Measurements from ENCODE around the gene SYNRG.
"Not testable (repeated sequence)": the region's sequence is repeated elsewhere in the genome, so short reads cannot be mapped to it uniquely, and the experiment has no call there.

The SYNRG gene

DNA sequence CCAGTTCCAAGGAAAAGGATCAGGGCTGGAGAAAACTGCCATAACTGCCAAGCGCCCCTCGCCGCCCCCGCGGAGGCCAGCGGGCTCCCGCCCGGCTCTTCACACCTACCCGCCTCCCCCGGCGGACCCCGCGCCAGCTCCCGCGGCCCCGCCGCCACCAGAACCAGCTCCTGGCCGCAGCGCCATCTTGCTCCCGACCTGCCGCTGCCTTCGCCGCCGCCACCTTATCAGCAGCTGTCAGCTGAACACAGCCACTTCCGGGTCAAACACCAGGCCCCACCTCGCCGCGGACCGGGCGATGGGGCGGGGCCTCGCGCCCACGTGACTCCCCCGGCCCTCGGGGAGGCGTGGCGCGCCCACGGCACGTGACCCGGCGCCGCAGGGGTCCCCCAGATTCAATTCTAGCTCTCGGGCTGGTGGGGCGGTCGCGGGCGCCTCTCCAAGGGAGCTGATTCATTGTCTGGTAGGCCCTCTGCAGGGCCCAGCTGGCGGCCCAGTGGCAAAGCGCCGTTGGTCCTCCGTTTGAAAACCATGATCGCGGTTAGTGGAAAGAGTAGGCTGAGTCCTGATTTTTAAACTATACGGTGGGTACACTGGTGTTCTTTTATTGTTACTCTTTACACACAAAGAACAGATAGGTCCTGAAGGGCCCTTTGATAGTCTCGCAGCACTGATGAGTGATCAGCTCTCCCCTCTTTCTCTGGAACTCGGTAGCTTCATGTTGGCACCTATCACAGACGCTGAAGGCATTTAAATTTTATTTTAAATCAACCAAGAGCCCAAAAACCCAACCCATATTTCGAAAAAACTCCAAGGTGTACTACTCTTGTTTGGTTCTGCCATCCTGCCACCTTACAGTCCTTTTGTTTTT lies at the start of gene SYNRG:
TSS of gene SYNRG (minus strand) at position 249 of the 871 bp plus-strand sequence. CDS start at position 186, 63 bp downstream.
- DNase-seq: peak; percentile 93

- DNase-seq: no peak
Measured at GRCh38 chr17:37657202-37657601, 48.0 kb upstream of the SYNRG start.

DNA sequence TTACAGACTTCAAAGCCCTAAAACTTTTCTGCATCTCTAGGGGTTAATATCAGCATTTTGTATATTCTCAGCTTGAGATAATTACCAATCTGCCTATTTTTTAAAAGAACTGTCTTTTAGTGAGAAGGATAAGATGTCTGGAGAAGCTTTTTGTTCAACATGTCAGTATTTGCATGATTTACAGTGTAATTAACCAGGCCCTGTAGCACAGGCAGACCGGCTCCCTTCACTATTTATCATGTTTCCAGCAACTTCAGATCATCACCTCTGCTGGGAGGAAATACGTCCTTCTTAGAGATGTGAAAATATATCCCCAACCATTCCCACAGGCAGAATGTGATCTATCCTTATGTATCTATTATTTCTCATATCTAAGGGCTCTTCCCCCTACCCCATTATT lies 42.6 kb upstream of the SYNRG start:
- no peak for DNase-seq

- DNase-seq: no peak
Measured at GRCh38 chr17:37650419-37651003, 41.3 kb upstream of the SYNRG start.

GRCh38 chr17:37648555-37648954 lies 39.3 kb upstream of the SYNRG start:
- DNase-seq: no peak

DNA sequence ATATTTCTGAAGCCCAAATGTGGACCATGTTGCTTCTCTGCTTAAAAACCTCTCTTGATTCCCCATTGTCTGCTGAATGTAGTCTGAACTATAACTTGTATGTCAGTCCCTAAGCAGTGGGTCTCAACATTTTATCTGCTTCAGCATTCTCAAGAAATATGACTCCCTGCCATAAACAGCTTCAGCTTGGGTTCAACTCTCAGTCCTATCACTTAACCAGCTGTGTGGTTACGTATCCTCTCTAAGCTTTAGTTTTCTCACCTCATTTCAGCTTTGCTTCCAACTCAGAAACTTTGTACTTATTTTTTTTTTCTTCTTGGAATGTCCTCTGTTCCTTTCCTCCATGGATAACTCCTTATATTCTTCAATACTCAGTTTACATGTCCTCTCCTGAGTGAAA lies 38.6 kb upstream of the SYNRG start:
- DNase-seq: no peak

DNA sequence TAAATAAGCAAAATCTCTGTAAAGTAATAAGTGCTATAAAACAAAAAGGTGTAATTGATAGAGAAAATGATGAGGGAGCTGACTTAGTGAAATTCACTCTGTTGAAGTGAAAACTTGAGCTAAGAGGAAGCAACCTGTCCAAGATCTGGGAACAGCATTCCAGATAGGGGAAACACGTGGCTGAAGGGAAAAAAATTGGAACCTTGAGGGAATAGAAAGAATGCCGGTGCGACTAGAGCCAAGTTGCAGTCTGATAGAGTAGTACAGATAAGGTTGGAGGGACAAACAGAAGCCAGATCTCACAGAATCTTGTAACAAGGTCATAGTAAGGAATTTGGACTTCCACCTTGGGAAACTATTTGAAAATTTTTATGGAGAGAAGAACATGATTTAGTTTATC lies 34.7 kb upstream of the SYNRG start:
- DNase-seq: peak; percentile 38

DNA sequence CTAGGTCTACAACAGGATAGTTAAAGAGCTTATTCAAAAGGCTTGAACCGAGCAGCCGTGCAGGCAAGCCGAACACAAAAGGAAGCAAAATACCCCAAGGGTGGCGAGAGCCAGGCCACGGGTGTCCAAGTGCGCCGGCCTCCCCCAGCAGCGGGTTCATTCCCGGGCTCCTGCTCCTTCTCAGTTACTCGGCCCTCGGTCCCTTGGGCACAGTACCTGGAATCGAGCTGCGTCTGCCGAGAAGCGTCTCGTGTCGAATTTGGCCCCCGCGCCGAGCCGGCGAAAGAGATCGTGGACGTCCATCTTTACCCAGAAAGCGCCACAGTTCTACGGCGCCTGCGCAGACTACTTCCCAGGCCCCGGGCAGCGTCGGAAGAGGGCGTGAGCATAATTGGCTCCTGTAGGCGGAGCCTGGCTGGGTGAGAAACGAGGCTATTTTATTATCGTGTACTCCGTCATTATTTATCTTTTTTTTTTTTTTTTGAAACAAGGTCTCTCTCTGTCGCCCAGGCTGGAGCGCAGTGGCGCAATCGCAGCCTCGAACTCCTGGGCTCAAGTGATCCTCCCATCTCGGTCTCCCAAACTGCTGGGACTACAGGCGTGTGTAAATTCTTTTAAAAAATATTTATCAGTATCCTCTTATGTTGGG lies 34.0 kb upstream of the SYNRG start, which contains the start of gene DDX52:
TSS of gene DDX52 (minus strand) at position 329 of the 649 bp plus-strand sequence. CDS start at position 303, 26 bp downstream.
- DNase-seq: peak; percentile 95

- peak; percentile 42 for DNase-seq
Measured at GRCh38 chr17:37642681-37643080, 33.5 kb upstream of the SYNRG start.

DNA sequence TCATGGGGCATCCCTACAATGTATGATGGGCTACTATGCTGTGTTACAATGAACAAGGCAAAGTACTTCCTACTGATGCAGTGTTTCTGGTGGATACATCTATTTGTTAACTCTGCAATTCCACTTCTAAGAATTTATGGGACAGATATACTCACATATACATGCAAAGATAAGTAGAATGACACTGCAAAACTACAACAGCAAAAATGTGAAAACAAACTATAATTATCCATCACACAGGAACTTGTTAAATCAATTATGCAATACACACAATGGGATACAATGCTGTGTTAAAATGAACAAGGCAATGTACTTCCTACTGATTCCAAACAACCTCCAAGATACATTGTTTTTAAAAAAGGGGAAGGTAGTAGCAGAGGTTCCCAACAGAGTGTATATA lies 30.8 kb upstream of the SYNRG start:
- DNase-seq: no peak

GRCh38 chr17:37637956-37638355 lies 28.7 kb upstream of the SYNRG start:
- DNase-seq: no peak

DNA sequence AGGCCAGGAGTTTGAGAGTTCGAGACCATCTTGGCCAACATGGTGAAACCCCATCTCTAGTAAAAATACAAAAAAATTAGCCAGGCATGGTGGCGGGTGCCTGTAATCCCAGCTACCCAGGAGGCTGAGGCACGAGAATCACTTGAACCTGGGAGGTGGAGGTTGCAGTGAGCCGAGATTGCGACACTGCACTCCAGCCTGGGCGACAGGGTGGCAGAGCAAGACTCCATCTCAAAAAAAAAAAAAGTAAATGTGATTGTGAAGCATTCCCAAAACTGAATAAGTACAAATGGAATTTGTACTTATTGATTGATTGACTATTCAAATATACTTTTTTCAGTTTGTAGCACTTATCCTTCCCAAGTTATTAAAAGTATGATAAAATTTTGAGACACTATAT lies 7.2 kb upstream of the SYNRG start:
- not testable (repeated sequence) for DNase-seq

- DNase-seq: no peak
Measured at GRCh38 chr17:37614823-37615222, 5.6 kb upstream of the SYNRG start.

DNA sequence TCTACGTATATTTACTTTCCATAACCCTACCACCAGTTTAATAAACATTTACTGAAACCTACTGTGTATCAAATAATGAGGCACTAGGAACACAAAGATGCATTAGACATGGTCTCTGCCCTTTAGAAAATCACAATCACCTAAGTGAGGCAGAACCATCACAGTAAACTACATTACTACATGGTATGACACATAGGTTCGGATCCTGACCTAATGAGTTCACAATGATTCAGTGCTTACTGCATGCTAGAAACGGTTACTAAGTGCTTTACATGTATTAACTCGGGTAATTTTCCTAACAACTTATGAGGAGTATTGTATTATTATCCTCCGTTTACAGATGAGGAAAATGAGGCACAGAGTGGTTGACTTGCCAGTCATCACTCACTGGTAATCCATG lies 5.2 kb upstream of the SYNRG start:
- no peak for DNase-seq

- DNase-seq: no peak
Measured at GRCh38 chr17:37610971-37611370, 1.8 kb upstream of the SYNRG start.

- DNase-seq: not testable (repeated sequence)
Measured at GRCh38 chr17:37610041-37610420, 813 bp upstream of the SYNRG start.

DNA sequence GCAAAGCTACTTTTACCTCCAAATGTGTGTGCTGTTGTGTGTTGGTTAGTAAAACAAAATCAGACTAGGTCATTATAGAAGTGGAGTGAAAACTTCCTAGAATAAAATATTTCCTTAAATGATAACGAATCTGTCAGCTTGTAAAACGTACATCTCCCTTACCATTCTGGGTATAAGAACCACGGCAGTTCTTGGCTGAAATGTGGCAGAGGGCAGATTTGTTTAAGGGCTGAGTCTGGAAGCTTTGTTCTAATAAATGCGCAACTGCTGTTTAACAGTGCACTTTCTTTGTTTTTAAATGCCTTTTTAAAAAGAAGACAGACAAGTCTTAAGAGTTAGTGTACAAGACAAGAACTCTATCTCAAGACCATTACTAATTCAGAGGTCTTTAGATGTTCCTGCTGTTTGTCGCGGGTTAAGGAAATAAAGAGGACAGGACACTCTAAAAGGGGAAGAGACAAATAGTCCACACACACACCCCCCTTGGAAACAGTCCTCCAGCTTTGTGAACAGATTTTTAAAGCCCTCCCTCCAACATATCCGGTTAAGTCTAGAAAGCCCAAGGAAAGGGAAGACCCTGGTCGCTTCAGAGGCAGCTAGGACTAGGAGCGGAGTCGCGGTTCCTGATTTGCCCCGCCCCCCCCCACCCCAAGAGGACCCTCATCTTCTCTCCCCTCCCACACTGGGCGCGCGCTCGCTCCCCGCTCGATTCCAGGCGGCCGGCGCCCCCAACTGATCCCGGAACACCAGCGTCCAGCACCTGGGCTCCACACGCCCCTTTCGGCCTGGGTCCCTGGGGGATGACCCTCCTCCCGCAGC lies 658 bp downstream of the SYNRG start:
- DNase-seq: peak; percentile 68

DNA sequence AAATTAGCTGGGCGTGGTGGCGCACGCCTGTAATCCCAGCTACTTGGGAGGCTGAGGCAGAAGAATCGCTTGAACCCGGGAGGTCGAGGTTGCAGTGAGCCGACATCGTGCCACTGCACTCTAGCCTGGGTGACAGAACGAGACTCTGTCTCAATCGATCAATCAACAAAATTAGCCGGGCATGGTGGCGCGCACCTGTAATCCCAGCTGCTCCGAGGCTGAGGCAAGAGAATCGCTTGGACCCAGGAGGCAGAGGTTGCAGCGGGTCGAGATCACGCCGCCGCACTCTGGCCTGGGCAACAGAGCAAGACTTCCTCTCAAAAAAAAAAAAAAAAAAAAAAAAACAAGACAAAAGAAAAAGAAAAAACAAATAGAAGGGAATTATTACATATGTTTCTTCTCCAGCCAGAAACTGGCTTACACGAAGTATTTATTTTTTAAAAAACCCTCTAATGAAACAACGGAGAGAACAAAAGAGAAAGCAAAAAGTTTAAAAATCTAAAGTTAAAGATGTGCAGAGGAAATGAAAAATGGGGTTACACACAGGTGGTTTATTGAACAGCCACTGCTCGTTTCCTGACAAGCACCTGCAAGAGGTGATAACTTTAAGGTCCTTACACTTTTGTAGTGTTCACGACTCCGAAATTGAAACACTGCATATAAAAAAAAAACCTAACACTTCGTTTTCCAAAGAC lies 1.4 kb downstream of the SYNRG start:
- peak; percentile 15 for DNase-seq

GRCh38 chr17:37605813-37606505 lies 3.3 kb downstream of the SYNRG start:
- DNase-seq: no peak

DNA sequence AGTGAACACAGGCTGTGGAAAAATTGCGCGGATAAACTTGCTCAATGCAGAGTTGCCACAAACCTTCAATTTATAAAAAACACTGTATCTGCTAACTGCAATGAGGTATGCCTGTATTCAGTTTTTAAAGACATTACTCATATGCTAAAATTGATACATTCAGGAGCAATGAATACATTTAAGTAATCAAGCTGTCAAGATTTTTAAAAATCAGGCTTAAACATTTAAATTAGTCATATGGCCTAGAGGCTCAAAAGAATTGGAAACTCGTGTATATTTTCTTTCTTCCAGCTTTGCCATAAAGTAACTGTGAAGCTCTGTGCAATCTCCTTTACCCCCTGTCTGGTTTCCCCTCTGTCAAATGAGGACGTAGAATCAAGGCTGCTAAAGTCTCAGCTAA lies 4.1 kb downstream of the SYNRG start:
- DNase-seq: no peak

- no peak for DNase-seq
Measured at GRCh38 chr17:37604556-37604955, 4.7 kb downstream of the SYNRG start.

DNA sequence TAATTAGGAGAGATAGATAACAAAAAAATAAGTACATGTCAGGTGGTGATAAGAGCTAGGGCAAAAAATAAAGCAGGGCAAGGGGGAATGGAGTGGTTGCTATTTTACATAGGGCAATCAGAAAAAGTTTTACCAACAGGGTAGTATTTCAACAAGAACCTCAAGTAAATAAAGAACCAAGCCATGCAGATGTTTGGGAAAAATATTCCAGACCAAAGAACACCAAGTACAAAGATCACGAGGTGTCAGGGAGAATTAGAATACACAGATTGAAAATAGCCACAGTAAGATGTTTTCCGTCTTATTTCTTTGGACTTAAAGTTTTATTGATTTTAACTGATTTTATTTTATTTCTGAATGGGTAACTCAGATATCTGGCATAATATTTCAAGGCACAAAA lies 11.1 kb downstream of the SYNRG start:
- DNase-seq: no peak

Data from DMS79 treated with DMSO at 0.1 percent for 48 hours (cell line).